Measurements from ENCODE around the gene ITGAL. TPM values are rescaled to one million over a fixed set of nuclear protein-coding genes. Genes with fewer than 3 reads are reported as not detected.
"Not testable (repeated sequence)": the region's sequence is repeated elsewhere in the genome, so short reads cannot be mapped to it uniquely, and the experiment has no call there.

The ITGAL gene
- total RNA-seq, 1 donor from 2014 or later, result not detected

DNA sequence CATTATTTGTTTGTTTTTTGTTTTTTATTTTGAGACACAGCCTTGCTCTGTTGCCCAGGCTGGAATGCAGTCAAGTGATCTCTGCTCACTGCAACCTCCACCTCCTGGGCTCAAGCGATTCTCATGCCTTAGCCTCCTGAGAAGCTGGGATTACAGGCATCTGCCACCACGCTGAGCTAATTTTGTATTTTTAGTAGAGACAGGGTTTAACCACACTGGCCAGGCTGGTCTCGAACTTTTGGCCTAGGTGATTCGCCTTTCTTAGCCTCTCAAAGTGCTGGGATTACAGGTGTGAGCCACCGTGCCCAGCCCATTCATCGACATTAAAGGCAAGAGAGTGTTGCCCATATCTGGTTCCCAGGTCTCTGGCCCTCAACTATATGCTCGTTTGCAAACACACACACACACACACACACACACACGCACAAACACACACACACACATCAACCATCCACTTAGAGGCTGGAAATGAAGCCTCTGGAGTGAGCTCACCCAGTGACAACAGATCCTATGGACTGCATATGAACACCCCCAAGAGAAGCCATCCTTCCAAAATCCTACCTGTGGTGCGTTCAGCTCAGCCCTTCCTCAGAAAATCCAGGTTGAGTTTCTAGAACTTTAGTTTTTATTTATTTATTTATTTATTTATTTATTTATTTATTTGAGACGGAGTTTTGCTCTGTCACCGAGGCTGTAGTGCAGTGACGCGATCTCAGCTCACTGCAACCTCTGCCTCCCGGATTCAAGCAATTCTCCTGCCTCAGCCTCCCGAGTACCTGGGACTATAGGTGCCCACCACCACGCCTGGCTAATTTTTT lies 14.6 kb upstream of the ITGAL start:
- Mint-ChIP-seq H3K4me1 (ENCODE audit: low read depth, unreplicated experiment) (no peaks in the 10 kb centered on the region), H3K27me3 (ENCODE audit: unreplicated experiment) (peaks cover 3% of the 10 kb centered on the region), H3K9me3 (ENCODE audit: unreplicated experiment) (peaks cover 2% of the 10 kb centered on the region), H3K36me3 (ENCODE audit: unreplicated experiment) (no peaks in the 10 kb centered on the region), H3K4me3 (ENCODE audit: unreplicated experiment) (no peak overlapping the region), H3K27ac (ENCODE audit: unreplicated experiment) (no peak overlapping the region)
- TF ChIP-seq, protein P1, sequence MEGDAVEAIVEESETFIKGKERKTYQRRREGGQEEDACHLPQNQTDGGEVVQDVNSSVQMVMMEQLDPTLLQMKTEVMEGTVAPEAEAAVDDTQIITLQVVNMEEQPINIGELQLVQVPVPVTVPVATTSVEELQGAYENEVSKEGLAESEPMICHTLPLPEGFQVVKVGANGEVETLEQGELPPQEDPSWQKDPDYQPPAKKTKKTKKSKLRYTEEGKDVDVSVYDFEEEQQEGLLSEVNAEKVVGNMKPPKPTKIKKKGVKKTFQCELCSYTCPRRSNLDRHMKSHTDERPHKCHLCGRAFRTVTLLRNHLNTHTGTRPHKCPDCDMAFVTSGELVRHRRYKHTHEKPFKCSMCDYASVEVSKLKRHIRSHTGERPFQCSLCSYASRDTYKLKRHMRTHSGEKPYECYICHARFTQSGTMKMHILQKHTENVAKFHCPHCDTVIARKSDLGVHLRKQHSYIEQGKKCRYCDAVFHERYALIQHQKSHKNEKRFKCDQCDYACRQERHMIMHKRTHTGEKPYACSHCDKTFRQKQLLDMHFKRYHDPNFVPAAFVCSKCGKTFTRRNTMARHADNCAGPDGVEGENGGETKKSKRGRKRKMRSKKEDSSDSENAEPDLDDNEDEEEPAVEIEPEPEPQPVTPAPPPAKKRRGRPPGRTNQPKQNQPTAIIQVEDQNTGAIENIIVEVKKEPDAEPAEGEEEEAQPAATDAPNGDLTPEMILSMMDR (IDR thresholded peaks at IDR 0.05; ENCODE audit: partially characterized antibody, unreplicated experiment), result no peak
- no peak for DNase-seq

GRCh38 chr16:30458561-30459394 lies 13.8 kb upstream of the ITGAL start:
- peaks cover 3% of the 10 kb centered on the region for H3K27me3 Mint-ChIP-seq (ENCODE audit: unreplicated experiment)
- no peaks in the 10 kb centered on the region for H3K36me3 Mint-ChIP-seq (ENCODE audit: unreplicated experiment)
- H3K27ac Mint-ChIP-seq (ENCODE audit: unreplicated experiment), result no peak overlapping the region
- peaks cover 2% of the 10 kb centered on the region for H3K9me3 Mint-ChIP-seq (ENCODE audit: unreplicated experiment)
- H3K4me3 Mint-ChIP-seq (ENCODE audit: unreplicated experiment), result no peak overlapping the region
- DNase-seq, result peak; percentile 23
- no peaks in the 10 kb centered on the region for H3K4me1 Mint-ChIP-seq (ENCODE audit: low read depth, unreplicated experiment)
- TF ChIP-seq, protein P1 (IDR thresholded peaks at IDR 0.05; ENCODE audit: partially characterized antibody, unreplicated experiment), result no peak

- H3K27ac Mint-ChIP-seq (ENCODE audit: unreplicated experiment), result no peak overlapping the region
These were observed 13.1 kb upstream of the ITGAL start for GRCh38 chr16:30459456-30459855.

GRCh38 chr16:30461426-30461825 lies 11.1 kb upstream of the ITGAL start:
- H3K4me3 Mint-ChIP-seq (ENCODE audit: unreplicated experiment); H3K9me3 Mint-ChIP-seq (ENCODE audit: unreplicated experiment): not testable (repeated sequence)

More at GRCh38 chr16:30459456-30459855, 13.1 kb upstream of the ITGAL start:
- no peak for DNase-seq
- H3K9me3 Mint-ChIP-seq (ENCODE audit: unreplicated experiment), result peaks cover 2% of the 10 kb centered on the region
- no peaks in the 10 kb centered on the region for H3K36me3 Mint-ChIP-seq (ENCODE audit: unreplicated experiment)
- H3K4me1 Mint-ChIP-seq (ENCODE audit: low read depth, unreplicated experiment), result no peaks in the 10 kb centered on the region
- TF ChIP-seq, protein P1 (IDR thresholded peaks at IDR 0.05; ENCODE audit: partially characterized antibody, unreplicated experiment), result no peak
- no peak overlapping the region for H3K4me3 Mint-ChIP-seq (ENCODE audit: unreplicated experiment)
- peaks cover 3% of the 10 kb centered on the region for H3K27me3 Mint-ChIP-seq (ENCODE audit: unreplicated experiment)

DNA sequence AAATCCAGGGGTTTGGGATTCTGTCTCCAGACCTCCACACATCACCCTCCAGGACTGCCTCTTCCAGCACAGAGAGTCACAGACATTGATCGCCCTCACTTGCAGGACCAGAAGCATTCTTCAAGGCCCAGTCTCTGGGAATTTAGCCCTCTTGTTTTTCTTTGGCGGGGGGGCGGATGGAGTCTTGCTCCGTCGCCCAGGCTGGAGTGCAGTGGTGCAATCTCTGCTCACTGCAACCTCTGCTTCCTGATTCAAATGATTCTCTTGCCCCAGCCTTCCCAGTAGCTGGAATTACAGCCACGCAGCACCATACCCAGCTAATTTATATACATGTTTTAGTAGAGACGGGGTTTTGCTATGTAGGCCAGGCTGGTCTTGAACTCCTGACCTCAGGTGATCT lies 8.5 kb upstream of the ITGAL start:
- TF ChIP-seq, protein P1 (IDR thresholded peaks at IDR 0.05; ENCODE audit: partially characterized antibody, unreplicated experiment), result no peak
- no peaks in the 10 kb centered on the region for H3K4me1 Mint-ChIP-seq (ENCODE audit: low read depth, unreplicated experiment)
- H3K36me3 Mint-ChIP-seq (ENCODE audit: unreplicated experiment), result no peaks in the 10 kb centered on the region
- H3K27me3 Mint-ChIP-seq (ENCODE audit: unreplicated experiment), result no peaks in the 10 kb centered on the region
- no peak overlapping the region for H3K27ac Mint-ChIP-seq (ENCODE audit: unreplicated experiment)
- no peaks in the 10 kb centered on the region for H3K9me3 Mint-ChIP-seq (ENCODE audit: unreplicated experiment)
- no peak for DNase-seq
- H3K4me3 Mint-ChIP-seq (ENCODE audit: unreplicated experiment), result no peak overlapping the region

More at GRCh38 chr16:30461426-30461825, 11.1 kb upstream of the ITGAL start:
- H3K27ac Mint-ChIP-seq (ENCODE audit: unreplicated experiment); H3K36me3 Mint-ChIP-seq (ENCODE audit: unreplicated experiment); DNase-seq; H3K27me3 Mint-ChIP-seq (ENCODE audit: unreplicated experiment); H3K4me1 Mint-ChIP-seq (ENCODE audit: low read depth, unreplicated experiment): not testable (repeated sequence)
